NCI-H1092 treated with DMSO at 0.1 percent for 48 hours (cell line): Measurements from ENCODE around the gene SPACA7.
"Not testable (repeated sequence)": the region's sequence is repeated elsewhere in the genome, so short reads cannot be mapped to it uniquely, and the experiment has no call there.

ENCODE experiments used
- DNase-seq: peaks from one replicate; lab custom pipeline; 2025; lab: John Stamatoyannopoulos, UW

SPACA7 gene

DNA sequence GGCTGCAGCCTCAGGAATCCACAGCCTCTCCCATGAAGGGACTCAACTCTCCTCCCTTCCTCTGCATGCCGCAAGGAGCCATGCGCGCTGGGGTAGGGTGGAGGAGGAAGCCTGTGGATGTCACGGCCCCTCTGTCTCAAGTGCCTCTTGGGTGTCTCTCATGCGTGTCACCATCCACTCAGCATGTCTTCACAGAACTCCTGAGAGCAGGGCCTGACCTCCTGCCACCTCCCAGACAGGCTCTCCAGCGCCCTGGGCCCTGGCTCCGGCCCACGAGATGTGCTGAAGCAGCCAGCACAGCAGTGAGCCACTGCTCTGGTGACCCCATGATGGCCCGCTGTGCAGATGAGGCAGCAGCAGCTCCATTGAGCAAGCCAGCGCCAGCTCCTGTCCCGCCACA lies 25.9 kb upstream of the SPACA7 start:
- no peak for DNase-seq

GRCh38 chr13:112351825-112352224 lies 24.3 kb upstream of the SPACA7 start:
- no peak for DNase-seq

DNA sequence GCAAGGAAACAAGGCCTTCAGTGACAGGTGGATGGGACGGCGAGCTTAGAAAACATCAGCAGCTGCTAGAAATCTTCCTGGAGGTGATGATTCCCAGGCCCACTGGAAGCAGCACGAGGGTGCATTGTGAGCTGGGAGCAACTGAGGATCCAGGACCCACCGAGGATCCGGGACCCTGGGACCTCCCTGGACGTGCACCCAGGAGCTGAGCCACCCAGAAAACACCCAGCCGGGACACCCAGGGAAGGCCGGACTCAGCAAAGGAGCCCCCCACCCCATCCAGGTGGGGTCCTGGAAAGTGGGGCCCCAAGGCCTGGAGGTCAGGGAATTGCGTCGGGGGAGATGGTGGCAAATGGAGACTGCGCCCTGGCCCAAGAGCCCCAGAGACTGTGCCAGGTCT lies 22.3 kb upstream of the SPACA7 start:
- no peak for DNase-seq

DNA sequence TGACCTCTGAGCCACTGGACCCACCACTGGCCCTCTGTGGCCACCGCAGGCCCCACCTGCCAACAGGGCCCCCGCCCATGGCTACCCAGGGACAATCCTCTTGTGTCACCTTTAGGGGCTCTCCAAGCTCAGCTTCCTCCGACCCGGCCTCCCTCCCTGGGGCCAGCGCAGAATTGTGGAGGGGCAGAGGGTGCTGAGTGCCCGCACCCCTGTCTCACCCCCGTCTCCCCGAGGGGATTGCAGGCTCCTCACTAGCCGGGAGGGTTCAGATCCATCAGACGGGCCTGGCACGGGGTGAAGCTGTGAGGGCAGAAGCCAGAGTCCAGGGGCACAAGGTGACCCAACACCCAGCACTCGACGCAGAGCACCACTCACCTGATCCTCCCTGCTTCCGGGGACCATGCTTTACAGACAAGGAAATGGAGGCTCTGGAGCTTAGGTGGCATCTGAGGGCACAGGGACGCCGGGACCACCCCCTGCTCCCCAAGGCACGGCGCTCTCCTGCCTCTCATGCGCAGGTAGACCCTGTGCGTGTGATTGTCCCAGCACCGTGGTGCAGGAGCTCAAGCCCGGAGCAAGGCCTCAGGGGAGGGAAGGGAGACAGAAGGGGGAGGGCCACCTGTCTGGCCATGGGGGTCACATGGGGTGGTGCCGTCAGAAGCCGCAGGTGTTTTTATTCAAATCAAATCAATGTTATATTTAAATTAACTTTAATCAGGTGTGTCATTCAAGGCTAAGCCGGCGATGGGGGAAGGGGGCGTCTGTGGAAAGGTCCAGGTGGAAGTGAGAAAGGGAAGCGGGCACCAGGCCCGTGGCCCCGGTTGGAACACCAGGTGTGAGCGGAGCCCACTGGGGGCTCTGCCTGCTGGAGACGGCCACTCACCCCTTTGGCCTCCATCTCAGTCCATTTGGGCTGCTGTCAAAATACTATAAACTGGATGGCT lies 21.6 kb upstream of the SPACA7 start:
- DNase-seq, result no peak

GRCh38 chr13:112355274-112355838 lies 20.8 kb upstream of the SPACA7 start:
- no peak for DNase-seq

- no peak for DNase-seq
Observed at GRCh38 chr13:112356190-112356589, 20.0 kb upstream of the SPACA7 start.

DNA sequence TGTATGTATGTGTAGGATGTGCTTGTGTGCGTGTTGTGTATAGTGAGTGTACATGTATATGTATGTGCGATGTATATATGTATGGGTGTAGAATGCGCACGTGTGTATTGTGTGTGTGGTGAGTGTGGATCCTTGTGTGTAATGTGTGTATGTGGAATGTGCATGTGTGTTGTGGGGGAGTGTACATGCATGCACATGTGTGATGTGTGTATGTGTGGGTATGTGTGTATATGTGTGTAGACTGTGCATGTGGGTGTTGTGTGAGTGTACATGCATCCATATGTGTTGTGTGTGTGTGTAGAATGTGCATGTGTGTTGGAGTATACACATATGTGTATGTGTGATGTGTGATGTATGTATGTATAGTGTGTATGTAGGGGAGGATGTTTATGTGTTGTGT lies 18.0 kb upstream of the SPACA7 start:
- DNase-seq, result no peak

GRCh38 chr13:112362021-112362420 lies 14.1 kb upstream of the SPACA7 start:
- no peak for DNase-seq

- no peak for DNase-seq
Observed at GRCh38 chr13:112363867-112364528, 12.2 kb upstream of the SPACA7 start.

DNA sequence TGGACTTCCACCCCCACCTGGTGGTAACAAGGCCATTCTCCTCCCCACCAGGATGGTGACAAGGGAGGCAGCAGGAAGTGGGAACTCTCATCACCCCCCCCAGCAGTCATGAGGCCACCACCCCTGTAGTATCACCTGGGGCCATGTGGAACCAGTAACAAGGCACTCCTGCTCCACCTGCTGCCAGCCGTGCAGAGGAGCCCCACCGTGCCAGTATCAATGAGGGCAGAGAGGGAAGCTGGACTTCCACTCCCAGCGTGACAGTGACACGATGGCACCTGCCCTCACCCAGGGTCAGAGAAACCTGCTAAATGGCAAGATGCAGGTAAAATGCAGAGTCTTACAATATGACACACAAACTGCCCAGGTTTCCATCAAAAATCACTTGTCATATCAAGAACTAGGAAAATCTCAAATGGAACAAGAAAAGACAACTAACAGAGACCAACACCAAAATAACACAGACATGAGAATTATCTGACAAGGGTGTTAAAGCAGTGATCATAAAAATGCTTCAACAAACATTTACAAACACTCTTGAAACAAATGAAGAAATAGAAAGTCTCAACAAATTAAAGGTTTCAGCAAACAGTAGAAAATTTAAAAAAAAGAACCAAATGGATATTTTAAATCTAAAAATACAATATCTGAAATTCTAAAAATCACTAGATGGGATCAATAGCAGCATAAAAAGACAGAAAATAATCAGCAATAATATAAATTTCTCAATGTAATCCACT lies 9.1 kb upstream of the SPACA7 start:
- DNase-seq, result no peak

DNA sequence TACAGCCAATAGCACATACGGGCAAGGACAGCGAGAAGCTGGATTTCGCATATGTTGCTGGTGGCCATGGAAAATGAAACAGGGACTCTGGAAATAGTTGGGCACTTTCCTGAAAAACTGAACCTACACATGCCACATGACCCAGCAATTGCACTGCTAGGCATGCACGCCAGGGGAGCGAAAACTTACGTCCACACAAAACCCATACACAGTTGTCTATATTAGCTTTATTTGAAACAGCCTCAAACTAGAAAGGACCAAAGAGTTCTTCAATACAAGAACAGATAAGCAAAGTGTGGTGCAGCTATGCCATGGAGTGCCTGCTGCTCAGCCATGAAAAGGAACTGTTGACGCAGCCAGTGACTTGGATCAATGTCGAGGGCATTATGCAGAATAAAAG lies 7.3 kb upstream of the SPACA7 start:
- no peak for DNase-seq

DNA sequence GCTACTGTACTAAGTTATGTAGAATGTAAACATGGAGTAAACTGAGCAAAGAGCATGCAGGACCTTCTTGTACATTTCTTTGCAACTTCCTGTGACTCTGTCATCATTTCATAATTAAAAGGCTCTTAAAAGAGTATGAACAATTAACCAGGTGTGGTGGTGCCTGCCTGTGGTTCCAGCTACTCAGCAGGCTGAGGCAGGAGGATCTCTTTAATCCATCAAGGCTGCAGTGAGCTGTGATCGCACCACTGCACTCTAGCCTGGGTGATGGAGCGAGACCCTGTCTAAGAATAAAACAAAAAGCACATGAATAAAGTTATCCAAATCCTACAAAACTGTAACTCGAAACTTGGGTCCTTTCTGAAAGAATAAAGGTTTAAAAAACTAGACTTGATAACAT lies 5.8 kb upstream of the SPACA7 start:
- DNase-seq, result no peak

DNA sequence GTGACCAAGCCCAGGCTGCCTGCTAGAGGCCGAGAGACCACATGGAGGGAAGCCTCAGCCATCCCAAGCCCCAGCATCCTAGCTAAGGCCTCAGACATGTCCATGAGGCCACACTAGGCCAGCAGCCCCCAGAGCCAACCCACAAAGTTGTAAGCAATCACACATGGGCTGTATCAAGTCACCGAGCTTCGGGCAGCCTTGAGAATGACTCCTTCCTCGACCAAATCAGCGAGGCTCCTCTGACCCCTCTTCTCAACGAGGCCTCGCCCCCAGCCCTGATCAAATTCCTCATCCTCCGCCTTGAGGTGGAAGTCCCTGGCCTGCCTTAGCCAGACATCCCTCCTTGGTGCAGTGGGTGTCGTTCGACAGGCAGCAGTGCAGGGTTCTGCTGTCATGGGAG lies 1.9 kb upstream of the SPACA7 start:
- no peak for DNase-seq

DNA sequence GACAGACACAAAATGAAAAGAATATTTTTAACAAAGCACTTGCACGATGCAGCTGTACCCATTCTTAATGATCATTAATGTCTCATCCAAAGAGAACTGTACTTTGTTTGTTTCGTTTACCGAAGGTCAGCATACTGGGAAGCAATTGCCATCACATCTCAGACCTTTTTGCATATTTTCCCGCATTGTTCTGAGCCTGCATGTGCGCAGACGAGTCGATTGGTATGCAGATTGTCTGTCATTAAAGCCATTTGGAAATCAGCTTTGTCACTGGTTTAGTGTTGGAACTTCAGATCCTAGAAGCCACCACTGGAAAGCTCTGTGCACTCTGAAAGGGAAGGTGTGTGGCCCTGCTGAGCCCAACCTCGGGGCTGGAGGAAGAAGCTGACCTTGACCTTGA lies 15.6 kb downstream of the SPACA7 start:
- DNase-seq, result no peak

DNA sequence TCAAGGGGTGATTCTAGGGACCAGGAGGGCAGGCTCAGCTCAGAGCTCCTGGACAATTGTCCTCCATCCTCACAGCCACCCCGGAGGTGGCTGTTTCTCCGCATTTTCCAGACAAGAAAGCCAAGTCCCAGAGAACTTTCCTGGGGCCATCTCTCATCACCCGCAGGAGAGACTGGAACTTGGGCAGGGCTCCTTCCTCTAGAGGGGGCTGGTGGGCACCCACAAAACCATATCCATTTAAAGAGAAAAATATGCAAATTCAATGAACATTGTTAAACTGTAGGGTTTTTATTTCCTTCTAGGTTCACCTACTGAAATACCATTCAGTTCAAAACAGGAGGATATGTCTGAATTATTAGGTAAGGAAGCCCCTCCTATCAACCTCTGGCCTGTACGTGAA lies 16.6 kb downstream of the SPACA7 start:
- DNase-seq, result no peak

- not testable (repeated sequence) for DNase-seq
Observed at GRCh38 chr13:112395022-112395421, 18.9 kb downstream of the SPACA7 start.

- DNase-seq, result not testable (repeated sequence)
Observed at GRCh38 chr13:112395941-112396340, 19.8 kb downstream of the SPACA7 start.

GRCh38 chr13:112397108-112397507 lies 21.0 kb downstream of the SPACA7 start:
- no peak for DNase-seq

DNA sequence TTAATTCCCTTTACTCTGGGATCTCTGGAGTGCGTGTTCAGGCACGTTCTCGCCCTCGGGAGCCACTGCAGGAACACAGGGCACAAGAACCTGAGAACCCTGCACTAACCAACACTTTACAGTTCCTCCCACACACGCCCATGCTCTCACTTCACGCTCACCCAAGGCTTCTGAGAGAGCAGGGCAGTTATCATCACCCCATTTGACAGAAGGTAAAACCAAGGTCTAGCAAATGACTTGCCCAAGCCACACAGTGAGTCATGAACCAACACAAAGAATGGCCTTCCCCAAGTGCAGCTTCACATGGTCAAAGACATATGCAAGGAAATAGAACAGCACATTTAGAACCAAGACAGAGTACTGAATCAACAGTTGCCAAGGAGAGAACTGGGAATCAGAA lies 22.2 kb downstream of the SPACA7 start:
- not testable (repeated sequence) for DNase-seq

- not testable (repeated sequence) for DNase-seq
Observed at GRCh38 chr13:112409828-112410227, 33.7 kb downstream of the SPACA7 start.

DNA sequence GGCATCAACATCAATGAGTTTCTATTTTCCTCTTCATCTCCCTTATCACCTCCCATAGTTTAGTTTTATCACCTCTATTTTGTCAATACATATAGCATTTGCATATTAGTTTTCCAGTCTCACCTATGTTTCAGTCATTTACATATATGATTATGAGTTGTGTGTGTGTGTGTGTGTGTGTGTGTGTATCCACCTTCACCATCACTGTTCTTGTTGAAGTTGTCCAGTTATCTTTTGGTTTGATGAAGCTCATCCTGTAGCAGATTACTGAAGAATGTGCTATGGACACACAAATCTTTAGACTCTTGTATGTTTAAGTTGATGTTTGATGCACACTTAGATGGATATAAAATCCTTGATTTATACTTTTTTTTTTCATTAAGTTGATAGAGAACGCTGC lies 40.5 kb downstream of the SPACA7 start:
- DNase-seq, result no peak

- DNase-seq, result no peak
Observed at GRCh38 chr13:112417079-112417478, 40.9 kb downstream of the SPACA7 start.
